HG02981 (cell line): ENCODE measurements around the gene UBL3.

ENCODE experiments used
- ATAC-seq: cut with Tn5 transposase; IDR thresholded peaks from one replicate; pipeline ENCODE4 v1.9.1; 2021; ENCODE audit warnings: mild to moderate bottlenecking, moderate library complexity; ENCODE audit not compliant: unreplicated experiment

The UBL3 gene

DNA sequence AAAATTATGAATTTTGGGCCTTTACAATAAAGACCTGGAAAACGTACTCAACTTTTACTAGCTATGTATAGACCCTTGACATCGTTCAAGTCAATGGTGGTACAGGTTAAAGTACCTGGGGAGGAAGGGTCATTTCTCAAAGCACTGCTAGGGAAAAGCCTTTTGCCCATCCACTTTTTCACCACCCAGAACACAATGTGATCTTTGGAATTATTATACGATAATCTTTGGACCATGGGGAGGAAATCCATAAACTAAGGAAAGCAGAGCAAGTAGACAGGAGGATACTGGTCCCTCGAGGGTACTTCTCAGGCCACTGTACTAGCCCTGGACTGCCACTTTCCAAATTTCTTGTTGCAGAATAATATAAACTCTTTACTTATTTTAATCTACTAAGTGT, 39.5 kb downstream of the UBL3 start:
- no peak for ATAC-seq

DNA sequence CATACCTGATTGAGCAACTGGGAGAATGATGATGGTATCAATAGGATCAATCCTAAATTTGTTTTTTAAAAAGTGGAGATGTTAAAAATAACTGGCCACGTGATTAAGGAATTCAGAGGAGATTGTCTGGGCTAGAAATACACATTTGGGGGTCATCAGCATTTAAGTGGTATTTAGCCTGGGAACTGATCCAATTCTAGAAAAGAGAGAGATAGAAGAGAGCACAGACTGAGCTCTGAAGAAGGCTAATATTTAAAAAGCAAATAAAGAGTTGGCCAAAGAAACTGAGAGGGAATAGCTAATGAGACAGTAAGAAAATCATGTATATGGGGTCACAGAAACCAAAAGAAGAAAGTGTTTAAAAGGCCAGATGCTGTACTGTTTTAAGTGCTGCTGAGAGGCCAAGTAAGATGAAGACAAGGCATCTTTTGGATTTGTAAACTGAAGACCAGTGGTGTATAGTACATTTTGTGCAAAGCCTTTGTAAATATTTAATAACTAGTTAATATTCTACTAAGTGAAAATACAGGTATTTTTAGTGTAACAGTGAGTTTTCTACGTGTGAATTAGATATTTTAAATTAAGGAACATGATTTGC, 40.2 kb downstream of the UBL3 start:
- peak; percentile 57 for ATAC-seq

DNA sequence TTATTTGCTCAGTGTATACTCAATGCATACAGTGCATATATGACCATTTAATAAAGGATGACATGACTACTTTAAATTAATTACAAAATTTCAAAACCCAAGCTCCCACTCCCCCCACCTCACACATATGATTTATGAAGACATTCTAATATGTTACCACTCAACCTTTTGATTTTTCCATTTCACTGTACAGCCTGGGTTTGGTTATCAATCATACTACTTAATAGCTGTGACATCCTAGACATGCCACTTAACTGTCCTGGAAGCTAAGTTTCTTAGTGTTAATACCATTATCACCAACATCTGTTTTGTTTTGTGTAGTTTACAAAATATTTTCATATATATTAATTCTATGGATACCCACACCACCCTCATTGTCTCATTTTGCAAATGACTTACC, 42.2 kb downstream of the UBL3 start:
- no peak for ATAC-seq

DNA sequence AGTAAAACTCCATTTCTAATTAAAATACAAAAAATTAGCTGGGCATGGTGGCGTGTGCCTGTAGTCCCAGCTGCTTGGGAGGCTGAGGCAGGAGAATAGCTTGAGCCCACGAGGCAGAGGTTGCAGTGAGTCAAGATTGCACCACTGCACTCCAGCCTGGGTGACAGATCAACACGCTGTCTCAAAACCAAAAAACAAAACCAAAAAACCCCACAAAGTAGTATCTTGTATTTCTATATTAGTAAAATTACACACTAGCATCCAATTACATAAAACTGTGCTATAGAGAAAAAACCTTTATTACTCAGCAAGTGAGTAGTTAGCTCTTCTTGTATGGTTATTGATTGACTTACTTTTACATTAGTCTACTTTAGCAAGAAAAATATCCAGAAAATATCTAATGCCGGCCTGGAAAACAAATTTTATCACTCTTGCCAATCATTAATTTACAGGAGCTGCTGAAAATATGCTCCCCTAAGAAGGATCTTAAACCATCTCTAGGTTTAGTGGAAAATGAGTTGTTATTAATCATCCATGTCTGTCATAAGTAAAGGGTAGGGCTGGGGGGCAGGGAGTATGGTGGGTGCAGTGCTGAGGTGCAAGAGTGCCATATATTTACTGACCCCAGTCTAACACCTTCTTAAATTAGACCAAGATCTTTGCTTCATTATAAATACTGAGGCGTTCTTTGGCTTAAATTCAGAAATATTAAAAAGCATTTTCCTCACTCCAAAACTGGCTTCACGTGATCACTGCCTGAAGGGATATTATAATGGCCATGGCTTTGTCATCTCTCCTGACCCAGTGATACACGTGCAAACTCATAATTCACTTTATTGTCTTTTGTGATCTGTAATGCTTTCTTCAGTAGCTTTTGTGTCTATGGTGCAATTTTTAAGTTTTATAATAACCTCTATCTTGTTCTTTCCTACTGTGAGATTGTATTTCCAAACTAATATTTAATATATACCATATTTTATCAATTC, 44.1 kb downstream of the UBL3 start:
- ATAC-seq = no peak

DNA sequence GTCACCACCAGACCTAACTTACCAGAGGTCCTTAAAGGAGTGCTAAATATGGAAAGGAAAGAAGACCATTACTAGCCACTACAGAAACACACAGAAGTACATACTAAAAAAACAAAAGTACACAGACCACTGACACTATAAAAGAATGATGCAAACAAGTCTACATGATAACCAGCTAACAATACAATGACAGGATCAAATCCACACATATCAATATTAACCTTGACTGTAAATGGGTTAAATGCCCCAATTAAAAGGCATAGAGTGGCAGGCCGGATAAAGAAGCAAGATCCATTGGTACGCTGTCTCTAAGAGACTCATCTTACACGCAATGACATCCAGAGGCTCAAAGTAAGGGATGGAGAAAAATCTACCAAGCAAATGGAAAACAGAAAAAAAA, 47.2 kb downstream of the UBL3 start:
- no peak for ATAC-seq

DNA sequence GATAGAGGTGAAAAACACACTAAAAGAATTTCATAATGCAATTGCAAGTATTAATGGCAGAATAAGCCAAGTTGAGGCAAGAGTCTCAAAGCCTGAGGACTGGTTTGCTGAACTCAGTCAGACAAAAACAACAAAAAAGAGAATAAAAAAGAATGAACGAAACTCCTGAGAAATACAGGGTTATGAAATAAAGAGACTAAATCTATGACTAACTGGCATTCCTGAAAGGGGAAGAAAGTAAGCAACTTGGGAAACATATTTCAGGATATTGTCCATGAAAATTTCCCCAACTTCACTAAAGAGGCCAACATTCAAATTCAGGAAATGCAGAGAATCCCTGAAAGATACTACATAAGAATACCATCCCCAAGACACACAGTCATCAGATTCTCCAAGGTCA, 47.8 kb downstream of the UBL3 start:
- no peak for ATAC-seq

DNA sequence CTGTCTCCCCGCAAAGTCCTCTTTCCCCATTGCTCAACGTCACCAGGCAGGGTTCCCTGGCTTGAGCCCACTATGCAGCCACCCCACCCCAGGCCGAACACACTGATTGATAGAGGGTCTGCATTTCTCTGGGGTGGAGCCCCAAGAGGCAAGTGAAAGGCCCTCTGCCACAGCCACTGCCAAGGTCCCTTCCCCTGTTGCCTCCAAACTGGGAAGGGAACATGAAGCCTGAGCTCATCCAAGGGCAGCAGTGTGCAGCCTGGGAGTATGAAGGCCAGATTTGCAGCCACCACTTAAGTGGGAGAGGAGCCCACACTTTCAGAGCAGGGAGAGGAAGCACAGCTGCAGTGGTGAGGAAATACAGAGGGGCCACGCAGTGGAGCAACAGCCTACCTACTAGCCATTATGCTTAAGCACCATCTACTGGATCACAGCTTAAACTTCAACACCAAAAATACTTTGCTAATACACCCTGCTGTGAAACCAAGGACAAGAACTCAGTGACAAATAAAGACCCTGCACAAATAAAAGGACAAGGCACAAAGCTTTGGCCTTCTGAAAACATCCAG, 48.6 kb downstream of the UBL3 start:
- ATAC-seq = no peak

DNA sequence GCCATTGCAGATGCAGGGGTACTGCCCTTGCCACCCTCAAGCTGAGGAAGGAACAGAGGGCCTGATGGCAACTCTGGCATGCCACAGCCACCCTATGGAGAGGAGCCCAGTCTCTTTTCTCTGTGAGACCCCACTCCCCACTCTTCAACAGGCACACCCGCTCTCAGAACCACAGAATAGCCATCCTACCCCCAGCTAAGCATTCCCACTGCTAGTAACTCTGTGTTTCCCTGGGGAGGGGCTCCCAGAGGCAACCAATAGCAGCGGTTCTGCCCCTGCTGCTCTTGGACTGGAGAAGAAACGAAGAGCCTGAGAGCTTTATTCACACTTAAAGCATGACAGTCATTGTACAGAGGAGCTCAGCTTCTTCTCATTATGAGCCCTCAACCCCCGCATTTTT, 49.3 kb downstream of the UBL3 start:
- ATAC-seq = no peak

DNA sequence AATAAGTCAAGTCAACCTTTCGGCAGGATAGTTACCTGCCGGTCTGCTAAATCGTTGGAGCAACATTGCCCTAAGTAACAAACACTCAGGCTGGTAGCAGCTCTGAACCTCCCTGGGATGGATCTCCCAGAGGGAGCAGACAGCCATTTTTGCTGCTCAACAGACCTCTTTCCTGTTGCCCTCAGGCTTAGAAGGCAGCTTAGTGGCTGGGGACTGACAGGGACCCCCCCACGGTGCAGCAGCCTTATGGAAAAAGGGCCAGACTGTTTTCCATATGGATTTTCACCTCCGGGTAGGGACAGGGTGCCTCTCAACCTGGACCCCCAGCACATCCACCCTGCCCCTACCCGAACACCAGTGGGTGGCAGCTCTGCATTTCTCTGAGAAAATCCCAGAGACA, 49.7 kb downstream of the UBL3 start:
- ATAC-seq = no peak

DNA sequence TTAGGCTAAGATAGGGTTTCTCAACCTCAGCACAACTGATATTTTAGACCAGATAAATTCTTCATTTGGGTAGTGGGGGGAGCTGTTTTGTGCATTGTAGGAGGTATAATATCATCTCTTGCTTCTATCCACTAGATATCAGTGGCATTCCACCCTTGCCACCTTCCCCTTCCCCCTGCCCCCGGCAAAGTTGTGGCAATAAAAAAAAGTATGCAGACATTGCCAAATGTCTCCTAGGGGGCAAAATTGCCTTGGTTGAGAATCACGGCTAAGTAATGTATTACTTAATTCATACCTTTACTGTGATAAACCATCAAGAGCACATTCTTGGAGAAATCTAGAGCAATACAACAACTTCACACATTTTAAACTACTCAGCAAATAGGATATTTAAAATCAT, 51.4 kb downstream of the UBL3 start:
- no peak for ATAC-seq

DNA sequence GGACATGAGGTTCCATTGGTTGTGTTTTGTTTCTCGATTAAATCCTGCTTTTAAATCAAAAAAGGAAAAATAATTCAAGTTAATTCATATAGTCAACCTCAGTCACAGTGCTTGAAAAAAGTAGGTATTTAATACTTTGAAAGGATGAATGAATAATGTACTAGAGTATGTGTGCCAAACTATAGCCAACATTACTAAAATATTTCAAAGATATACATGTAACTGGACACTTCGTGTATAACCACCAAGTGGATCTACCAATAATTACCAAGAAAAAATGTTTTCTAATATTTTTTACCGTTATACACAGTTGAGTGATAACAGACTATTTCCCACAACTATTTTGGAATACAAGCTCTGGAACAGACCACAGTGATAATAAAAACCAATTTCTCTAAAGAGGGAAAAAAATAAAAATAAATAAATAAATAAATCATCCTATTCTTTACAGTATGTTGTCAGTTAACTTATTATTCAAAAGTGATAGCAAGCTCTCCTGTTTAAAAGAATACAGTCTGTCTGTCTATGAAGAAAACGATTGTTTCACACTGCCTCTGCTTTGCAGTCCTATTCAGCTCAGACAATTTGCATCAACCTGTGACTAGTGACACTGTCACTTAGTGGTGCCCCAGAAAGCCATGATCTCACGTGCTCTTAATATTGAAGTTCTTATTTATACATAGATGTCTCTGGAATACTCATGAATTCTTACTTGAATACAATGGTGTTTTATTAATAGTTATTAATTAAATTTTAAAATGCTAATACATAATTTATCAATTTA, 58.2 kb downstream of the UBL3 start:
- no peak for ATAC-seq

DNA sequence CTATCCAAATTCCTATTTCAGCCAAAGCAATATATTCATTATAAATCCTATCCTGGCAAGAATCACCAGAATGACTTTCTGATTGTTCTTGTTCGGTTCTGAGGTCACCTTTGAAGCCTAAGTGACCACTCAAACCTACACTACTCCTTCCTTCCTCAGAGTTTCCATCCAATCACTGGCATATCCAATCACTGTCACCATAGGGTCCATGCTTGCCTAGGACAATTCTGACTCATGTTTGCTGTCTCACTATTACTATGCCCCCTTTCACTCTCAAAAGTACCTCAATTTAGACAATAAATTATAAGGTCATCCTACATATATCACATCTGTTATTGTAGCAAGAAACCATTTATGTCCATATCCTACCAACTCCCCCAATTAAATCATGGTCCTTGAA, 58.9 kb downstream of the UBL3 start:
- no peak for ATAC-seq

DNA sequence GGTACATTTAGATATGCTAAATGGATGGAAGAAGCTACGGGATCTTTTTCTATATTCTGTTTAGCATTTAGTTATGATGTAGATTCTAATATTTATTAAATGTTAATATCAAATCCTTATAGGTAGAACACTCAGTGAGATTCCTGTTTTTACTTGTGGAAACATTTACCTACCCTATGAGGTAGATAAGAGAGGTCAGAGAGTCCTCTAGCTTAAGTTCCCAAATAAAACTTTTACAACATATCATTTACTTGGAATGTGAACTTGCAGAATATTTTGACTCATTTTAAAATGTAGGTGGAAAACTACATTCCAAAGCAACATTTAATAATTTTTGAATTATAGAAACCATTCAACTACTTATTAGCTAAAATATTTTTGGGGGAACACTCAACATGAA, 63.7 kb downstream of the UBL3 start:
- ATAC-seq = no peak

DNA sequence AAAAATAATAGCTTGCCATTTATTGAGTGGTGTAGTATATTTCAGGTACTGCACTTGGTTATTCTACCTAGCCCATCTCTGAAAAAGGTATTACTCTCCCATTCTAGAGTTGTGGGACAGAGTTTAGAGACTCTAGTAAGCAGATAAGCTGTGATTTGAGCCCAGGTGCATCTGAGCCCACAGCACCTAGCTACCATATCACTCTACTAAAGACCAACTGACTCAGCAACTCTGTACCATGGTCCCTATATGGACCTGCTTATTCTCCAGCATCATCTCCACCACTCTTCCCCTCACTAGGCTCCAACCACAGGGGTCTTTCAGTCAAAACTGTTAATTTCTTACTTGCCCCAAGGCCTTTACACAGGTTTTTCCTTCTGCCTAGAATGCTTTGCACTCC, 64.4 kb downstream of the UBL3 start:
- no peak for ATAC-seq

DNA sequence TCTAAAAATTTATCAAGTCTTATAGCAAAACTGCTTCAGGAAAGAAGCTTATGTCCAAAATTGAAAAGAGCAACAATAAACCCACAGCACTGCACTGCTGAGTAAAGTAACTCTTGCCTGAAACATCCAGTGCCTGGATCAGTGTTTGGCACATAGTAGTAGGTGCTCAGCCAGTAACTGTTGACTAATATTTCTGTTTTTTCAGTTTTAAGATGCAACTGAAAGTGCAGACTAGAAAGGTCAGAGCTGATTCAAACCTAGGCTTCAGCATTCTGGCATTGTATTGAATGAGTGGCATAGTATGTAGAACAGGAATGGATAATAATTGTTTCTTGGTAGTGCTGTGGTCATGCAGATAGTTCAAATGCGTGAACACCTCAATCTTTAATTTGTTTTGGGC, 67.6 kb downstream of the UBL3 start:
- ATAC-seq = no peak

DNA sequence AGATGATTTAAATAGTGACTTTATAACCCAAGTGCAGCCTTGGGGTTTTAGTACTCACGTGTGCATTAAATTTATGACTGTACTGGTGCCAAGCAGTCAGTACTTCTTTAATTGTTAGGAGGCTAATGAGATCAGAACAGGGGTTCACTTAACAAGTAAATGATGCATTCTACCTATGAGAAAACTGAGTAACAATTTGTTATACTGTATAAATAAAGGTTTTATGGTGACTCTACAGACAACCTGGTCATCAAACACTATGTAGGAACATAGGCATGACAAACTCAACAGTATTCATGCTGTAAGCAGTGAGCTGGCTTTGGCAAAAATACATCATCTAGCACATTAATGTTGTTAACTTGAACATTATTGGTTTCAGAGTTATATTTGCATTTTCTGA, 75.6 kb downstream of the UBL3 start:
- ATAC-seq = no peak

DNA sequence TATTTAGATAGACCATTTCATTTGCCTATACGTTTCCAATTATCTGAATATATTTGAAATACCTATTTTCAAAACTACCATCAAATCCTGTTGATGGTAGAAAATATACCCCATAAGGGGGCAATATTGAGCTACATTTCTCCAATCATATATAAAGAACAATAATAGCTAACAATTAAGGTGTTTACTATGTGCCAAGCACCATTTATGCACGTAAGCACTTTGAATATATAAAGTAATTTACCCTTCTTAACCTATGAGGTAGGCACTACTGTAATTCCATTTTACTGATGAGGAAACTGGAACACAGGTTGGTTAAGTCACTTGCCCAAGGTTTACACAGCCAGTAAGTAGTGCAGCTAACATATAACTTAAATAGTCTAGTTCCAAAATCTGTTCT, 79.2 kb downstream of the UBL3 start:
- no peak for ATAC-seq

DNA sequence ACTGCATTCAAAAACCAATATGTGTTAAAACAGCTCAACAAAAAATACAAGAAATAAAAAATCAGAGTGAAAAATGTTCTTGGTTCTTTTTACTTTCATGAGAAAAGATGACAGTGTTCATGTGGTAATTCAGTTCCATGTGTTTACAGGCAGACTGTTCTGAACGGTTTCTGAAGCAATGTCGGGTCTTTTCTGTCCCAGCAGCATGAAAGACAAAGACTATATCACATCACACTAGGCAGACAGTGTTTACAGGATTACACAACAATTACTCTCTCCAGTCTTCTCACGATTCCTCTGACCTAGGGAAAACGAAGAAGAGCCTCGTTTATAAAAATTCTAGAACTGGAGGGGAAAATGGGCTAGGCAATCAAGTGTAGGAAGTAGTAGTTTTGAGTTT, 83.4 kb downstream of the UBL3 start:
- ATAC-seq = no peak

DNA sequence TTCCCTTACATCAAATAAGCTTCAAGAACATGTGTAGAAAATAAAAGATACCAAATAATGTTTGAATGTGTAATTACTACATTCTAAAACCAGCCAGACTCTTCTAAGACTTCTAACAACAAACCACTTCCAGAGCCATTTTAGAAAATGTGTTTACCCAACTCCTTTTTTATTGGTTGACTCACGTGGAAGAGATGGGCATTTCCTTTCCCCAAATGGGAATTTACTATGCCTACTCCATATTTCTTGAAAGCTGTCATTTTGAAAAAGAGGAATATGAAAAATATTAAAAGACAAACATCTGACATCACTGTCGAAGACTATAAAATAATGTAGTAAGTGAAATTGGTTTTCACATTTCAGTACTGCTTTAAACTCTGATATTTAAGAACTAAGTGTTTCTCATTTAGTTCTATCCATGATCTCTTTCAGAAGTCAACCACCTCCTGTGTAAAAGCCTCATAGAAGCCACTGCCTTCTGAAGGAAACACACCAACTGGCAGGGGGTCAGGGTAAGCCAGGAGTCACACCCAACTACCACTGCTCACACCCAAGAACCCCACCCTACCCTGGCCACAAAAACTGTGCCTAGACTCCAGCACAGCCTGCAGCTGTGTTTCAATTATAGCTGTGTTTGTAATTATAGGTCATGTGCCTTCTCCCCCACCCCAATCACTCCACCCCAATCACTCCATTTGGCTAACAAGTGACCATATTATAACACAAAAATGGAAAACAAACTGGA, 86.8 kb downstream of the UBL3 start:
- ATAC-seq = no peak

DNA sequence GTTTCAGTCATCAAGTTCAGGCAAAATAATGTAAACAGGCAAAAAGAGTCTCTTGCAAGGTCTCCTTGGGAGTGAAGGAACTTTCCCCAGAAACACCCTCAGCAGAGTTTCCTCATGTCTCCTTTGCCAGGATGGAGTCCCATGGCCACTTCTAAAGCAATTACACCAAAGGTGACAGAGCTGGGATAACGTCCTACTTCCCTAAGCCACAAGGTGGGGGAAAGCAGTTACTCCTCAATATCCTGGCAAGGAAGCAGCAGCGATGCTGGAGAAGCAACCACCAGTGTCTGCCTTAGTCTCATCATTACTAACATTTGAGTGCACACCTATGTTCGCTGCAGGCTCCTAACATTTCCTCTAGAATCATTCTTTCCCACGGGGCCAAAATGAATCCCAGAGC, 88.6 kb downstream of the UBL3 start:
- no peak for ATAC-seq

DNA sequence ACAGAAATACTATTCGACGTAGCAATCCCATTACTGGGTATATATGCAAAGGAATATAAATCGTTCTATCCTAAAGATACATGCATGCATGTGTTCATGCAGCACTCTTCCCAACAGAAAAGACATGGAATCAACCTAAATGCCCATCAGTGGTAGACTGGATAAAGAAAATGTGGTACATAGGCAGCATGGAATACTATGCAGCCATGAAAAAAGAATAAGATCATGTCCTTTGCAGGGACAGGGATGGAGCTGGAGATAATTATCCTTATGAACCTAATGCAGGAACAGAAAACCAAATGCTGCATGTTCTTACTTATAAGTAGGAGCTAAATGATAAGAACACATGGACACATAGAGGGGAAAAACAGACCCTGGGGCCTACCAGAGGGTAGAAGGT, 89.3 kb downstream of the UBL3 start:
- ATAC-seq = no peak
